GM06990 (cell line): ENCODE data around the gene SMC3.

ENCODE experiments used
- DNase-seq: peaks from one replicate; pipeline ENCODE4 v3.0.0-alpha.2; 2011; ENCODE audit not compliant: insufficient read length; ENCODE audit errors: extremely low read depth
- H3K27me3 ChIP-seq: replicated peaks from 2 replicates; pipeline ENCODE4 v1.6.0; 2011; ENCODE audit warnings: low read length; ENCODE audit not compliant: control insufficient read depth, insufficient read depth
- H3K36me3 ChIP-seq: 2 replicates; pipeline ENCODE4 v1.5.1; 2011; ENCODE audit warnings: low read length; ENCODE audit not compliant: control insufficient read depth, insufficient read depth
- H3K4me3 ChIP-seq: replicated peaks from 2 replicates; pipeline ENCODE4 v1.5.1; 2011; ENCODE audit warnings: low read depth, mild to moderate bottlenecking, control low read depth, low read length
- TF ChIP-seq, protein P1 (sequence below): IDR thresholded peaks from 2 replicates; pipeline ENCODE4 v1.5.1; 2011; ENCODE audit warnings: low read length, control low read depth, mild to moderate bottlenecking, inconsistent platforms; ENCODE audit not compliant: insufficient read depth, poor library complexity, severe bottlenecking

Gene SMC3

DNA sequence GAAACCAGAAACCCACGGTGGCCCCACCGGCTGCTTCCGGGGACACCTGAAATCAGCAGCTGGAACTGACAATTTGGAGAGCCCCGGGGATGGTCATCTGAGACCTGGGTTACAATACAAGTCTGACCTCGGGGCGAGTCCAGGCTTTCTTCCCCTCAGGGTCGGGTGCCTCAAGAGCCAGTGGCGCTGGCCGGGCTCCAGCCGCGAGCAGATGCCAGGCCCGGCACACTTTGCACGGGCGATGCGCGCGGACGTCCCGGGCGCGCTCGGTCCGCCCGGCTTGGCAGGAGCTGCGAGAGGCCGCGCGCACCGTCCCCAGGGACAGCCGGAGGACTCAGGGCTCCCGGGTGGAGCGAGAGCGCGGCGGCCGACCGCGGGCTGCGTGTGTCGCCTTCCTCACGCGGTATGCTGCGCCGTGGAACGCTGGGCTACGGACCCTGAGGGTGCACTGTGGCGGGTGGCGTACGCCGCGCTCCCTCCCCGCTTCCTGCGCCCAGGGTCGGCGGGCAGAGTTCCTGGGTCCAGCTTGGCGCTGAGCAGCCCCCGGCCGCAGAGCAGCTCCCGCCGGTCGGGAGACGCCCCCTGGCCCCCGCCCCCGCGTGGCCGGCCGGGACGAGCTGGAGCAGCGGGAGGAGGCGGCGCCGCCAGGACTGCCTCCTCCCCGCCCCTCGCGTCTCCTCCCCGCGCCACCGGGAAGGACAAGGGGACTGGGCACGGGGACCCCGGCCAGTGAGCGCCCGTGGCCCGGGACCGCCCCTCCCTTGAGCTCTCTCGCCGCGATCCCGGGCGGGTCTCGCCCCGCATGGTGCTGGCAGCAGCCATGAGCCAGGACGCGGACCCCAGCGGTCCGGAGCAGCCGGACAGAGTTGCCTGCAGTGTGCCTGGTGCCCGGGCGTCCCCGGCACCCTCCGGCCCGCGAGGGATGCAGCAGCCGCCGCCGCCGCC is 76.4 kb downstream of the SMC3 start, which contains the start of gene RBM20:
RBM20 (plus strand) TSS at position 684 of the 945 bp plus-strand sequence; CDS start at position 803, 119 bp downstream.
- Histone ChIP-seq H3K27me3 (no peaks in the 10 kb centered on the region; the same call in none of the 2 replicates), H3K4me3 (peak within 1 kb of the TSS; percentile 62), H3K36me3 (no peaks in the 10 kb centered on the region)
- TF ChIP-seq, protein P1, sequence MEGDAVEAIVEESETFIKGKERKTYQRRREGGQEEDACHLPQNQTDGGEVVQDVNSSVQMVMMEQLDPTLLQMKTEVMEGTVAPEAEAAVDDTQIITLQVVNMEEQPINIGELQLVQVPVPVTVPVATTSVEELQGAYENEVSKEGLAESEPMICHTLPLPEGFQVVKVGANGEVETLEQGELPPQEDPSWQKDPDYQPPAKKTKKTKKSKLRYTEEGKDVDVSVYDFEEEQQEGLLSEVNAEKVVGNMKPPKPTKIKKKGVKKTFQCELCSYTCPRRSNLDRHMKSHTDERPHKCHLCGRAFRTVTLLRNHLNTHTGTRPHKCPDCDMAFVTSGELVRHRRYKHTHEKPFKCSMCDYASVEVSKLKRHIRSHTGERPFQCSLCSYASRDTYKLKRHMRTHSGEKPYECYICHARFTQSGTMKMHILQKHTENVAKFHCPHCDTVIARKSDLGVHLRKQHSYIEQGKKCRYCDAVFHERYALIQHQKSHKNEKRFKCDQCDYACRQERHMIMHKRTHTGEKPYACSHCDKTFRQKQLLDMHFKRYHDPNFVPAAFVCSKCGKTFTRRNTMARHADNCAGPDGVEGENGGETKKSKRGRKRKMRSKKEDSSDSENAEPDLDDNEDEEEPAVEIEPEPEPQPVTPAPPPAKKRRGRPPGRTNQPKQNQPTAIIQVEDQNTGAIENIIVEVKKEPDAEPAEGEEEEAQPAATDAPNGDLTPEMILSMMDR = no peak
- peak; percentile 49 for DNase-seq

DNA sequence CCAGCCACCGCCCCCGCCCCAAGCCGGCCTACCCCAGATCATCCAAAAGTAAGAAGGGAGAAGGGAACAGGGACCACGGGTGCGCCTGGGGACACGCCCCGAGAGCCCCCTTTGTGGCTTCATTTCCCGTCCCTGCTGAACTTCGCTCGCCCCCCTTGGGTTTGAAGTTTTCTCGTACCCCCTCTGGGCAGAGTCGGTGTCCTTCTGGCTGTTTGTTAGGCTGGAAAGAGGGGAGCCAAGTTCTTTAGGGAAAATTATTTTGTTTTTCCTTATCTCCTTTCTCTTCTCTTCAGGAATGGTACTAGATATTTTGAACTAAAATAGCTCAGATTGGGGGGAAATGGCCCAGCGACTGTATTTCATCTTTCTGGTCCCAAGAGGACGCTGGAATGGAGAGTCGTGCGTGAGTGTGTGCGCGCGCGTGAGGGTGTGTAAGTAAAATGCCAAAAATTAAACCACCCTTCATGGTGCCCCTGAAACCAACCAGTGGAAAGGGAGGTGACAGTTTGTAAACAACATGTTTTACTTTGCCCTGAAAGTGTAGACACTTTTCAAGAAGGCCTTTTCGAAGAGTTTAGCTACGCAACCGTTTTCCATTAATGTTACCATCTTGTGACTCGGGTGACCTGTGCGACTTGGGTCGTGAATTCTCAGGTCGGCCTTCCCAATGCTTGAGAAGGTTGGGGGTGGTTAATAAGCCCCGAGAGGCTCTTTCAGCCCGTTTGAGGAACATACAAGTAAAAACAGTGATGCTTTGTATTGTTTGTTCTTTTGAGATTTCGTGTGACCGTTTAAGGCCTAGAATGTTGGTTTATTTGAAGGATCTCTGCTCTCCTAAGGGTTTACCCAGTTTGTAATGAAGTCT is 77.3 kb downstream of the SMC3 start:
- no peak overlapping the region for H3K4me3 ChIP-seq
- TF ChIP-seq, protein P1 = no peak
- DNase-seq = no peak
- no peaks in the 10 kb centered on the region for H3K36me3 ChIP-seq
- no peaks in the 10 kb centered on the region; the same call in none of the 2 replicates for H3K27me3 ChIP-seq

GRCh38 chr10:110646417-110647135 is 79.1 kb downstream of the SMC3 start:
- no peaks in the 10 kb centered on the region; the same call in 1 of the 2 replicates for H3K27me3 ChIP-seq
- TF ChIP-seq, protein P1 = no peak
- no peak for DNase-seq
- no peak overlapping the region for H3K4me3 ChIP-seq
- no peaks in the 10 kb centered on the region for H3K36me3 ChIP-seq

GRCh38 chr10:110647136-110647430 is 79.6 kb downstream of the SMC3 start:
- Histone ChIP-seq H3K4me3 (no peak overlapping the region), H3K27me3 (no peaks in the 10 kb centered on the region; the same call in 1 of the 2 replicates), H3K36me3 (no peaks in the 10 kb centered on the region)
- TF ChIP-seq, protein P1 = no peak
- no peak for DNase-seq

- H3K27me3 ChIP-seq = no peaks in the 10 kb centered on the region; the same call in 1 of the 2 replicates
- no peaks in the 10 kb centered on the region for H3K36me3 ChIP-seq
- DNase-seq = no peak
- TF ChIP-seq, protein P1 = no peak
- no peak overlapping the region for H3K4me3 ChIP-seq
Observed at GRCh38 chr10:110648692-110649346, 81.3 kb downstream of the SMC3 start.
